Cardiac muscle cell (in vitro differentiated cells and primary cell): ENCODE measurements around the gene UQCR10. TPM values are rescaled to one million over a fixed set of nuclear protein-coding genes. Genes with fewer than 3 reads are reported as not detected.

Source experiments
- DNase-seq, 2 donors: peaks; one replicate each; pipeline versions ENCODE4 v3.0.0 to v3.0.0-alpha.2; 2010 to 2017; ENCODE audit warnings: low read depth in 1 of 2, low spot score in 1 of 2
- H3K27ac ChIP-seq: fragments of 200-600 bp; sonication (generic); 2 replicates; pipeline ENCODE4 v1.5.1; 2016
- H3K27me3 ChIP-seq: fragments of 200-600 bp; sonication (generic); 2 replicates; pipeline ENCODE4 v1.6.0; 2016; ENCODE audit warnings: control low read depth
- H3K36me3 ChIP-seq: fragments of 200-600 bp; sonication (generic); 2 replicates; pipeline ENCODE4 v1.5.1; 2016; ENCODE audit warnings: control low read depth
- H3K4me1 ChIP-seq: fragments of 200-600 bp; sonication (generic); 2 replicates; pipeline ENCODE4 v1.8.1; 2017; ENCODE audit warnings: low read depth, mild to moderate bottlenecking, mixed run types
- H3K4me3 ChIP-seq: fragments of 200-600 bp; sonication (generic); 2 replicates; pipeline ENCODE4 v1.5.1; 2016; ENCODE audit warnings: mild to moderate bottlenecking
- H3K9me3 ChIP-seq: fragments of 200-600 bp; sonication (generic); 2 replicates; pipeline ENCODE4 v1.5.1; 2017; ENCODE audit warnings: low read depth, mild to moderate bottlenecking, control low read depth
- polyA plus RNA-seq: library from polyadenylated mRNA; unstranded; fragments of >200 nt; fragmentation: Nextera tagmentation; extraction: Ambion mirVana; gene quantifications from 2 replicates; pipeline ENCODE4 v1.2.1, GENCODE V29; 2016
- total RNA-seq: library from RNA; depleted of rRNA; stranded (reverse); fragments of >200 nt; gene quantifications from 2 replicates; pipeline ENCODE4 v1.2.3, GENCODE V29; 2016
- TF ChIP-seq, protein P1 (sequence below): IDR thresholded peaks from 2 replicates; pipeline ENCODE4 v1.5.1; 2012; ENCODE audit warnings: low read depth, mild to moderate bottlenecking, low read length

The UQCR10 gene
- total and polyA plus RNA-seq, 2 experiments from 2014 or later: 107 to 613 TPM

DNA sequence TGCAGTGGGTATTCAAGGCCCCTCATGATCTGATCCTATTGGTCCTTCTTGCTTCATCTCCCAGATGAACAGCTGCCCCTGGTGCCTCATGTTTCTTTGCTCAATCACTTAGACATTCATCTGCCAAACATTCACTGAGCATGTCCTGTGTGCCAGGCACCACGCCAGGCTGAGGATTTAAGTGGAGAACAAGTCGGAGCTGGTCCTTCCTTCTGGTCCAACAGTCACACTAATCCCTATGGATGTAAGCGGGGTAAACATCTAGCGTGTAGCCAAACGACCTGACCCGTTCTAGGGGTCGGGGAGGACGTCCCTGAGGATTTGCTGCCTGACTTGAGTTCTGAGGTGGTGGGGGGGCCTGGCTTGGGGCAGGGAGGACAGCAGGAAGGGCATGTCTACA, 22.3 kb upstream of the UQCR10 start:
- TF ChIP-seq, protein P1, sequence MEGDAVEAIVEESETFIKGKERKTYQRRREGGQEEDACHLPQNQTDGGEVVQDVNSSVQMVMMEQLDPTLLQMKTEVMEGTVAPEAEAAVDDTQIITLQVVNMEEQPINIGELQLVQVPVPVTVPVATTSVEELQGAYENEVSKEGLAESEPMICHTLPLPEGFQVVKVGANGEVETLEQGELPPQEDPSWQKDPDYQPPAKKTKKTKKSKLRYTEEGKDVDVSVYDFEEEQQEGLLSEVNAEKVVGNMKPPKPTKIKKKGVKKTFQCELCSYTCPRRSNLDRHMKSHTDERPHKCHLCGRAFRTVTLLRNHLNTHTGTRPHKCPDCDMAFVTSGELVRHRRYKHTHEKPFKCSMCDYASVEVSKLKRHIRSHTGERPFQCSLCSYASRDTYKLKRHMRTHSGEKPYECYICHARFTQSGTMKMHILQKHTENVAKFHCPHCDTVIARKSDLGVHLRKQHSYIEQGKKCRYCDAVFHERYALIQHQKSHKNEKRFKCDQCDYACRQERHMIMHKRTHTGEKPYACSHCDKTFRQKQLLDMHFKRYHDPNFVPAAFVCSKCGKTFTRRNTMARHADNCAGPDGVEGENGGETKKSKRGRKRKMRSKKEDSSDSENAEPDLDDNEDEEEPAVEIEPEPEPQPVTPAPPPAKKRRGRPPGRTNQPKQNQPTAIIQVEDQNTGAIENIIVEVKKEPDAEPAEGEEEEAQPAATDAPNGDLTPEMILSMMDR: no peak
- Histone ChIP-seq H3K9me3 (no peaks in the 10 kb centered on the region), H3K4me3 (no peak overlapping the region), H3K27me3 (no peaks in the 10 kb centered on the region), H3K4me1 (no peaks in the 10 kb centered on the region), H3K27ac (no peak overlapping the region), H3K36me3 (no peaks in the 10 kb centered on the region)
- peak in 1 of 2 donors; percentile 14 for DNase-seq

DNA sequence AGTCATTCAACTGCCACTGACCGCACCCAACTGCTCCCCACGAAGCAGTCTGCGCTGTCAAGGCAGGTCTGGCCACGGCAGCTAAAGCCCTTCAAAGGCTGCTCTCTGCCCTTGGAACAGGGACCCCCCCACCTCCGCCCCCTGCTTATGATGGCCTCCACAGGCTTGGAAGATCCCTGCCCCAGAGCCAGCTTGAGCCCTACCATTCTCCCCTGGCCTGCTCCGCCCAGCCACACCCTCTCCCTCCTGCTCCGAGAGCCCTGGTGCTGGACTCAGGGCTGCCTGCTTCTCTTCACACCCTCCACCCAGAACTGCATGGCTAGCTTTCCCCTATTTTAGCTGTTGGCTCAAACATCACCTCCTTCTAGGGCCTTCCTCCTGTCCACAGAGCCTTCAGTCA, 19.3 kb upstream of the UQCR10 start:
- TF ChIP-seq, protein P1: no peak
- H3K4me3 ChIP-seq: no peak overlapping the region
- no peaks in the 10 kb centered on the region for H3K4me1 ChIP-seq
- no peaks in the 10 kb centered on the region for H3K36me3 ChIP-seq
- H3K27me3 ChIP-seq: no peaks in the 10 kb centered on the region
- no peaks in the 10 kb centered on the region for H3K9me3 ChIP-seq
- no peak overlapping the region for H3K27ac ChIP-seq
- DNase-seq: no peak

DNA sequence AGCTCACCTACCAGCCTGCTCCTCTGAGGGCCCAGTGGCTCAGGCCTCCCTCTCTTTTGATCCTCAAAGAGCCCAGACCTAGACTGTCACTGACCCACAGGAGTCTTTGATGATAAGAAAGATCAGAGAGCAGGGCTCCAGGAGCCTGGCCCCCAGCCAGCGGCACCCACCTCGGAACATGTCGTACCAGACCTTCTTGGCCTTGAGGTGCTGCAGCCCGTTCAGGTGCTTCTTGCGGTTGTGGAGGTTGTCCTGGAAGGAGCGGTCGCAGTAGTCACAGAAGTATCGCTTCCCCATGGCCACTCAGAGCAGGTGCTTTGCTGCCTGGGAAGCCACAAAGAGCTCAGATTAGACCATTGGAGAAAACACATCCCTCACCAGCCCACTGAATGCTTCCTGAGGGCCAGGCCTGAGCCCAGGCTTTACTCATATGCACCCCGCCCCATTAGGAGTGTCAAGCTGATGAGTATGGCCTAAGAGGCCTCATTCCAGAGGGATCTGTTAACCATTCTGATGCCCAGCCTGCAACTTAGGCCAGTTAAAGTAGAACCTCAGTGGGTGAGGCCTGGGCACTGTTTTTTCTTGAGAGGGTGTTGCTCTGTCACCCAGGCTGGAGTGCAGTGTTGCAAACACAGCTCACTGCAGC, 18.8 kb upstream of the UQCR10 start:
- Histone ChIP-seq H3K9me3 (no peaks in the 10 kb centered on the region), H3K4me3 (no peak overlapping the region), H3K27me3 (no peaks in the 10 kb centered on the region), H3K36me3 (no peaks in the 10 kb centered on the region), H3K27ac (no peak overlapping the region), H3K4me1 (no peaks in the 10 kb centered on the region)
- DNase-seq: no peak
- TF ChIP-seq, protein P1: no peak

GRCh38 chr22:29750029-29750428, 17.1 kb upstream of the UQCR10 start:
- Histone ChIP-seq H3K27ac (no peak overlapping the region), H3K4me3 (no peak overlapping the region), H3K27me3 (no peaks in the 10 kb centered on the region), H3K36me3 (no peaks in the 10 kb centered on the region), H3K9me3 (no peaks in the 10 kb centered on the region), H3K4me1 (no peaks in the 10 kb centered on the region)
- no peak for DNase-seq
- TF ChIP-seq, protein P1: no peak

DNA sequence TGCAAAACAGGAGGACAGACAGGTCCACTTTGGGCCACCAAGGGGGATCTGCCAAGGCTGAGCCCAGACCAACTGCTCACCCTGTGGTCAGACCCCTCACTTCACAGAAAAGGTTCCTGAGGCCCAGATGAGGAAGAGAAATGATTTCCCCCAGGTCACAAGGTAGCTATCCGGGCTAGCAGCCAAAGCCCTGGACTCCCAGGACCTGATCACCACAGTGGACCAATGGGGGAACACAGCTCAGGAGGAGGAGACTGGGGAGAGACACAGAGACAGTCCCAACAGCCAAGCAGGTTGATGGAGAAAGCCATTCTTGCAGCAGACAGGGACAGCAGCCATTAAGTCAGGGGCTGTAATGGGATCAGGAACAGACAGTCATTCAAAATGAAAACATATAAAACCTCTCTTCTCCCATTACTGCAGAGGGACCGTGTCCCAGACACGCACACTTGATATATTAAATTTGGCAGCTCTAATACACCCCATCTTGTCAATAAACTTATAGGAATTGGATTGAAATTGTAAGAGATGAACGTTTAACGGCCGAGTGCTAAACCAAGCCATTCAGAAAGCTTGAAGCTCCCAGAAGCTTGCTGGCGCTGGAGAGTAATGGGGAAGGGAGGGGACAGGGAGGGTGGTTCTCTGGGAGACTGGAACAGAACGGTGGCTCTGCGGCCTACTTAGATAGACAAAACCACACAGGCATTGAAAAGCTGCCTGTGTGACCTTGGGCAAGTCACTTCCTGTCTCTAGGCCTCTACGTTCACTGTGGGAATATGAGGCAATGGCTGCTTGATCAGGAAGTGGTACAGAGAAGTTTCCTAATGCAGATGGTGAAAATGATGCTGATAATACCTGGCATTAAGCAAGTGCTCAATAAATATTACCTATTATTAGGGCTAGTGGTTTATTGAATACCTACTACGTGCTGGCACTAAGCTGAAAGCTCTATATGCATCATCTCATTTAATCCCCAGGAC, 16.3 kb upstream of the UQCR10 start:
- no peaks in the 10 kb centered on the region for H3K36me3 ChIP-seq
- peak in 1 of 2 donors; percentile 44 for DNase-seq
- no peak overlapping the region for H3K27ac ChIP-seq
- H3K9me3 ChIP-seq: no peaks in the 10 kb centered on the region
- TF ChIP-seq, protein P1: no peak
- H3K27me3 ChIP-seq: no peaks in the 10 kb centered on the region
- H3K4me3 ChIP-seq: no peak overlapping the region
- H3K4me1 ChIP-seq: no peaks in the 10 kb centered on the region
